NAMALWA (cell line): Measurements from ENCODE around the gene LY6G6C.
A peak's percentile ranks its signal among the peaks of the same experiment; 100 is the strongest.

ENCODE experiments used
- DNase-seq: peaks from one replicate; pipeline ENCODE4 v3.0.0-alpha.2; 2015; ENCODE audit warnings: low spot score

The LY6G6C gene

GRCh38 chr6:31680226-31681134, 41.1 kb downstream of the LY6G6C start, which contains the start of gene LY6G5C:
LY6G5C (minus strand) TSS chr6:31681067; CDS start chr6:31680373, 694 bp downstream.
- DNase-seq = peak; percentile 58

- DNase-seq = no peak
These were observed 43.6 kb downstream of the LY6G6C start for GRCh38 chr6:31677955-31678354.

GRCh38 chr6:31676904-31677303, 44.6 kb downstream of the LY6G6C start:
- DNase-seq = no peak

- DNase-seq = peak; percentile 29
These were observed 45.1 kb downstream of the LY6G6C start for GRCh38 chr6:31676322-31676903.

- DNase-seq = no peak
These were observed 51.9 kb downstream of the LY6G6C start, which contains the start of gene LY6G5B for GRCh38 chr6:31669676-31670075. LY6G5B (plus strand) TSS chr6:31669976; CDS start chr6:31670951, 975 bp downstream.
